ENCODE data around the gene HIBCH. TPM values are rescaled to one million over a fixed set of nuclear protein-coding genes. Genes with fewer than 3 reads are reported as not detected.

HIBCH gene
- total RNA-seq, 4 donors from 2014 or later: 15.6 to 19.9 (median 17.8) TPM

DNA sequence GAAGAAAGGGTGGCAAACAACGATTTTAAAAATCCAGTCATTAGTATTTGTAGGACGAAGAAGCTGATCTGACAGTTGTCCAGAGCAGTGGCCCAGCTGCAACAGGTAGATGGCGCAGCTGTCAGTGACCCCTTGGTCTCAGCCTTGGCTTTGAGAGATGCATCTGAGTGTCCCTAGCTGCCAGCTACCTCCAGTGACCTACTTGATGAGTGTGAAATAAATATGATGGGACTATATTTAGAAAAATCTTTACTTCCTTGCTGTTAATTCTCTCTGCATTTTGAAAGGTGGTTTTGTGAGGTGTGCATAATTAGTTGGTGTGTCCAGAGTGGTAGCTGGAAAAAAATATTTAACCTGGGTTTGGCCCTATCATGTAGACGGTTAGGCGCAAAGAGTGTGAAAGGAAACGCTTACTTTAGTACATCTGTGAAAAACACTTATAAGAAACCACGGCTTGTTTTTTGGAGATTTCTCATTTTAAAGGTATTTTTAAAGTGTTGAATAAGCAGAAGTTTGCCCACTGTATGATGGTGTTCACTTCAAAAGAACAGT, 24.7 kb upstream of the HIBCH start:
- 24 to 25% methylated on average over 7 of the region's 7 CpGs for WGBS, 2 donors
- H3K9me3 ChIP-seq: no peaks in the 10 kb centered on the region

DNA sequence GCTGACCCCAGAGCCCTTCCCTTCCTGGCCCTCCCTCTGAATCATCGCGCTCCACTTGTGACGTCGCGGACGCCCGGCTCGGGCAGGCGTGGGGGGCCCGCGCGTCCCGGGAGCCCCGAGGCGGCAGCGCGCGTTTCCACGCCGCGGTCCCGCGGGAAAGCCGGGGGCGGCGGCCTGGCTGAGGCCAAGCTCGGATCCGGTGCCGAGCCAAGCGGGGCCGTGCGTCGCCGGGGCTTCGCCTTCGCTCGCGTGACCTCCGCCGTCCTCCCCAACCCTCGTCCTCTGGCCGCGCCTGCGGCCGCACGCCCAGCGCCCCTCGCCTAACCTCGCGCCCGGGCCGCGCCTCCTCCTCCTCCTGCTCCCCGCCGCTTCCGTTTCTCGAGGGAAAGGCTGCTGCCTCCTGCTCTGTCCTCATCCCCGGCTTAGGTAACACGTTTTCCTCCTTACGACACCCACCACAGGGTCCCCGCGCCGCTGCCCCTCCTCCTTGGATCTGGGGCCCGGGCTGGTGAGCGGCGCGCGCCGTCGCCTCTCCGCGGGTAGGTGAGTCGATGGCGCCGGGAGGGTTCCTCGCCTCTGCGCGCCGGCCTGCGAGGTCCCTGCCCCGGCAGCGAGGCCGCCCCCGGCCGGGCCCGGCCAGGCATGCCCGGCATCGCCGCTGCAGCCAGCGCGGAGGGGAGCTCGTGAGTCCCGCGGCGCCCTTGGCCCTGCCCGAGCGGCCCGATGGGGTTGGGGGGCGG, 24.1 kb upstream of the HIBCH start, which contains the start of gene INPP1:
TSS of gene INPP1 (plus strand) at position 54 of the 740 bp plus-strand sequence. CDS start 16,514 bp downstream, outside the sequence.
- DNase-seq (ENCODE audit: low spot score in 2 of 2): peak; percentile 24 to 26
- Histone ChIP-seq H3K9me3 (no peaks in the 10 kb centered on the region), H3K36me3 (no peaks in the 10 kb centered on the region), H3K27ac (peak within 1 kb of the TSS; percentile 85 to 94 (median 93)), H3K27me3 (no peaks in the 10 kb centered on the region), H3K4me3 (peak within 1 kb of the TSS; percentile 61 to 83 (median 70)), H3K4me1 (peaks cover 0 to 32% (median 9%) of the 10 kb centered on the region in 4 donors)
- TF ChIP-seq POLR2A (IDR thresholded peaks at IDR 0.05) (peak; percentile 36 to 68), EP300 (IDR thresholded peaks at IDR 0.05) (peak in 1 of 2 donors; percentile 60)
- TF ChIP-seq, protein P1, sequence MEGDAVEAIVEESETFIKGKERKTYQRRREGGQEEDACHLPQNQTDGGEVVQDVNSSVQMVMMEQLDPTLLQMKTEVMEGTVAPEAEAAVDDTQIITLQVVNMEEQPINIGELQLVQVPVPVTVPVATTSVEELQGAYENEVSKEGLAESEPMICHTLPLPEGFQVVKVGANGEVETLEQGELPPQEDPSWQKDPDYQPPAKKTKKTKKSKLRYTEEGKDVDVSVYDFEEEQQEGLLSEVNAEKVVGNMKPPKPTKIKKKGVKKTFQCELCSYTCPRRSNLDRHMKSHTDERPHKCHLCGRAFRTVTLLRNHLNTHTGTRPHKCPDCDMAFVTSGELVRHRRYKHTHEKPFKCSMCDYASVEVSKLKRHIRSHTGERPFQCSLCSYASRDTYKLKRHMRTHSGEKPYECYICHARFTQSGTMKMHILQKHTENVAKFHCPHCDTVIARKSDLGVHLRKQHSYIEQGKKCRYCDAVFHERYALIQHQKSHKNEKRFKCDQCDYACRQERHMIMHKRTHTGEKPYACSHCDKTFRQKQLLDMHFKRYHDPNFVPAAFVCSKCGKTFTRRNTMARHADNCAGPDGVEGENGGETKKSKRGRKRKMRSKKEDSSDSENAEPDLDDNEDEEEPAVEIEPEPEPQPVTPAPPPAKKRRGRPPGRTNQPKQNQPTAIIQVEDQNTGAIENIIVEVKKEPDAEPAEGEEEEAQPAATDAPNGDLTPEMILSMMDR (IDR thresholded peaks at IDR 0.05): no peak
- 0% methylated on average over 44 to 80 of the region's 99 CpGs for WGBS, 2 donors

More for the DNA sequence above, 24.7 kb upstream of the HIBCH start:
- peak overlapping the region; percentile 61 to 83 (median 70) for H3K4me3 ChIP-seq
- peaks cover 0 to 32% (median 9%) of the 10 kb centered on the region in 4 donors for H3K4me1 ChIP-seq
- TF ChIP-seq POLR2A (IDR thresholded peaks at IDR 0.05): no peak
- TF ChIP-seq, protein P1 (IDR thresholded peaks at IDR 0.05): peak in 4 of 5 experiments; percentile 38 to 60 (median 44)
- DNase-seq (ENCODE audit: low spot score in 2 of 2): peak; percentile 38 to 50
- peak overlapping the region; percentile 85 to 94 (median 93) for H3K27ac ChIP-seq
- H3K27me3 ChIP-seq: no peaks in the 10 kb centered on the region
- H3K36me3 ChIP-seq: no peaks in the 10 kb centered on the region

GRCh38 chr2:190343089-190343535, 23.5 kb upstream of the HIBCH start:
- H3K27ac ChIP-seq: peak overlapping the region; percentile 85 to 94 (median 93)
- peak overlapping the region; percentile 61 to 83 (median 70) for H3K4me3 ChIP-seq
- TF ChIP-seq, protein P1 (IDR thresholded peaks at IDR 0.05): no peak
- TF ChIP-seq POLR2A (IDR thresholded peaks at IDR 0.05) (no peak), EP300 (IDR thresholded peaks at IDR 0.05) (no peak)
- H3K27me3 ChIP-seq: no peaks in the 10 kb centered on the region
- no peaks in the 10 kb centered on the region for H3K9me3 ChIP-seq
- peak in 1 of 2 donors; percentile 47 for DNase-seq (ENCODE audit: low spot score in 2 of 2)
- H3K4me1 ChIP-seq: peaks cover 0 to 32% (median 9%) of the 10 kb centered on the region in 4 donors
- H3K36me3 ChIP-seq: no peaks in the 10 kb centered on the region
- 31 to 35% methylated on average over 10 of the region's 10 CpGs for WGBS, 2 donors

DNA sequence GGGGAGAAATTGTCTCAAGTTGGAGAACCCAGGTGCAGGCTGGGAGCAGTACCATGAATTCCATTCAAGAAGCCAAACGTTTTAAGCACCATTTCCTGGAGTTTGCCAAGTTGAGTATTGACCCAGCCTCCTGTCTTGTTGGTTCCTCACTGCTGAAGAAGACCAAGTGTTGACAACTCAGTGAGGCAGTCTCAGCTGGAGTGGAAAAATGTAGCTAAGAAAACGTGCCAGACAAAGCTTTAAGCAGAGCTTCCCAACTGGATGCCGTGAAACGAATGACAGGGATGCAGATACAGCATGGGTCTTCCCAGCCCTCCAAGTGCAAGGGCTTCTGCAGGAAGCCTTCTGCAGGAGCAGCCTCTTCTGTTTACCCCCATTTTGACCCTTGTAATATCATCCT, 23.0 kb upstream of the HIBCH start:
- Histone ChIP-seq H3K4me1 (peaks cover 0 to 32% (median 9%) of the 10 kb centered on the region in 4 donors), H3K4me3 (no peak overlapping the region), H3K27ac (peak overlapping the region; percentile 85 to 94 (median 93)), H3K27me3 (no peaks in the 10 kb centered on the region), H3K36me3 (no peaks in the 10 kb centered on the region), H3K9me3 (no peaks in the 10 kb centered on the region)
- 49 to 51% methylated on average over 4 of the region's 4 CpGs for WGBS, 2 donors
- no peak for DNase-seq (ENCODE audit: low spot score in 2 of 2)
- TF ChIP-seq, protein P1 (IDR thresholded peaks at IDR 0.05): no peak
- TF ChIP-seq POLR2A (IDR thresholded peaks at IDR 0.05) (no peak), EP300 (IDR thresholded peaks at IDR 0.05) (no peak)

DNA sequence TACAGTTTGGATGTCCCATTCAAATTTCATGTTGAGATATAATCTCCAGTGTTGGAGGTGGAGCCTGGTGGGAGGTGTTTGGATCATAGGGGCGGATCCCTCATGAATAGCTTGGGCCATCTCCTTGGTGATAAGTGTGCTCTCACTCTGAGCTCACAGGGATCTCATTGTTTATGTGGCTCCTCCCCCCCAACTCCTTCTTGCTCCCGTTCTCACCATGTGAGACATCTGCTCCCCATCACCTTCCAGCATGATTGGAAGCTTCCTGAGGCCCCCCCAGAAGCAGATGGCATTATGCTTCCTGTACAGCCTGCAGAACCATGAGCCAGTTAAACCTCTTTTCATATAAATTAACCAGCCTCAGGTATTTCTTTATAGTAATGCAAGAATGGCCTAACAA, 20.7 kb upstream of the HIBCH start:
- Histone ChIP-seq H3K4me3 (no peak overlapping the region), H3K27me3 (no peaks in the 10 kb centered on the region), H3K27ac (no peak overlapping the region), H3K4me1 (peaks cover 0 to 19% (median 8%) of the 10 kb centered on the region in 4 donors), H3K36me3 (no peaks in the 10 kb centered on the region), H3K9me3 (no peaks in the 10 kb centered on the region)
- 36 to 53% methylated on average over 2 of the region's 2 CpGs for WGBS, 2 donors
- no peak for DNase-seq (ENCODE audit: low spot score in 2 of 2)
- no peak for TF ChIP-seq POLR2A (IDR thresholded peaks at IDR 0.05)
- TF ChIP-seq, protein P1 (IDR thresholded peaks at IDR 0.05): no peak
- TF ChIP-seq EP300 (IDR thresholded peaks at IDR 0.05): no peak

All from tibial nerve (tissue), 4 donors.